Right lobe of liver (tissue), 6 donors: ENCODE measurements around the gene OR52E8. TPM values are rescaled to one million over a fixed set of nuclear protein-coding genes. Genes with fewer than 3 reads are reported as not detected.

ENCODE experiments used
- ATAC-seq, 4 donors: fragments of 200-7000 bp; cut with Tn5 transposase; one replicate each; pipeline ENCODE4 v1.9.1; 2020; ENCODE audit warnings: mild to moderate bottlenecking in 4 of 4, moderate library complexity in 4 of 4
- DNase-seq, 3 donors: peaks; one replicate each; pipeline ENCODE4 v3.0.0-alpha.2; 2020
- H3K27ac ChIP-seq, 3 donors: fragments of 200-600 bp; one replicate each; pipeline ENCODE4 v1.8.0; 2022
- H3K27me3 ChIP-seq, 2 donors: fragments of 200-600 bp; one replicate each; pipeline ENCODE4 v1.8.0; 2022
- H3K36me3 ChIP-seq, 4 donors: fragments of 200-600 bp; sonication (generic) in 1 of 4; one replicate each; pipeline versions ENCODE4 v1.5.1 to v1.8.0; 2017 to 2022; ENCODE audit warnings: control low read depth in 1 of 4
- H3K4me1 ChIP-seq, 4 donors: fragments of 200-600 bp; sonication (generic) in 1 of 4; one replicate each; pipeline versions ENCODE4 v1.5.1 to v1.8.0; 2017 to 2022; ENCODE audit warnings: control low read depth in 1 of 4
- H3K4me3 ChIP-seq, 3 donors: fragments of 200-600 bp; one replicate each; pipeline ENCODE4 v1.8.0; 2022
- H3K9me3 ChIP-seq, 4 donors: fragments of 200-600 bp; sonication (generic) in 1 of 4; one replicate each; pipeline versions ENCODE4 v1.5.1 to v1.8.0; 2017 to 2022; ENCODE audit warnings: control low read depth in 1 of 4
- CTCF ChIP-seq, 4 donors: fragments of 200-600 bp in 3 of 4; fragments of 450-650 bp in 1 of 4; IDR thresholded peaks; one replicate each; pipeline versions ENCODE4 v1.5.1 to v1.8.0; 2016 to 2022; ENCODE audit warnings: antibody characterized with exemption in 4 of 4, mild to moderate bottlenecking in 2 of 4
- POLR2A ChIP-seq: fragments of 450-650 bp; IDR thresholded peaks from one replicate; pipeline ENCODE4 v1.6.1; 2017; ENCODE audit warnings: antibody characterized with exemption, mild to moderate bottlenecking
- WGBS: methylation state at CpG from one replicate; pipeline ENCODE4 v1.1.6; 2018; ENCODE audit warnings: low coverage, low lambda C conversion rate; ENCODE audit not compliant: insufficient coverage; ENCODE audit errors: missing lambda C conversion rate; 5-methylcytosine and 5-hydroxymethylcytosine counted together
- intact Hi-C, 2 donors: fragments of 100-400 bp; cut with DNase I; formaldehyde crosslinking; loops; one replicate each; pipeline versions ENCODE4 v1.11.2 to v1.14.1; 2022
- total RNA-seq, 6 experiments: library from RNA; depleted of rRNA in 2 of 6; stranded (reverse); fragments of >200 nt in 2 of 6; fragmentation: NEBNext Ultra II Directional in 3 of 6; extraction: Animal tissue kit (Norgen Biotek cat#: 25700) in 3 of 6; gene quantifications; one replicate each; pipeline versions ENCODE4 v1.1.0 to v1.2.4, GENCODE V29; 2016 to 2023
- donor health status: DM: no; HTN: yes; CAD: no.
- donor health status: DM: no; HTN: no; CAD: no.
- donor health status: DM: no; HTN: no; CAD: no.
- donor health status: DM: no; HTN: yes; CAD: no.
- donor health status: DM: no; HTN: yes; CAD: no.

The OR52E8 gene
- total RNA-seq, 6 experiments from 2014 or later, result not detected

- TF ChIP-seq CTCF (IDR thresholded peaks at IDR 0.05) (no peak), POLR2A (no peak)
- intact Hi-C loops, result no loop called here
- H3K4me1 ChIP-seq, result peaks cover 0 to 4% (median 0%) of the 10 kb centered on the region in 4 donors
- H3K27ac ChIP-seq, result no peak overlapping the region
- no peaks in the 10 kb centered on the region for H3K36me3 ChIP-seq
- 85% methylated on average over 9 of the region's 10 CpGs for WGBS
- peaks cover 0 to 5% of the 10 kb centered on the region in 2 donors for H3K27me3 ChIP-seq
- H3K9me3 ChIP-seq, result no peaks in the 10 kb centered on the region
- ATAC-seq (no peak), DNase-seq (no peak)
- H3K4me3 ChIP-seq, result no peak overlapping the region
Observed at GRCh38 chr11:5807580-5807979, 49.9 kb downstream of the OR52E8 start.

Other genes starting within 250 kb of the OR52E8 start
- gene TRIM34, start 232.7 kb downstream of the OR52E8 start, total RNA-seq, result 1 to 10 TPM in 5 of 6 experiments, under 1 TPM in 1; 0.93 to 3.3 (median 2.3) TPM
- 10 to 100 TPM; 15.3 to 19.2 (median 18.2) TPM for gene TRIM5, start 172.6 kb downstream of the OR52E8 start, total RNA-seq
- 10 to 100 TPM; 10.0 to 29.1 (median 13.8) TPM for gene TRIM22, start 167.9 kb downstream of the OR52E8 start, total RNA-seq
- gene OR56B1, start 121.2 kb downstream of the OR52E8 start, total RNA-seq, result under 1 TPM in 1 of 6 experiments, not detected in 5; 0.12 TPM
- not detected for gene OR52N4, start 103.4 kb downstream of the OR52E8 start, total RNA-seq
- gene OR52N5, start 74.3 kb downstream of the OR52E8 start, total RNA-seq, result not detected
- gene OR52N1, start 66.4 kb downstream of the OR52E8 start, total RNA-seq, result not detected
- gene OR52N2, start 48.8 kb downstream of the OR52E8 start, total RNA-seq, result not detected
- not detected for gene OR52E6, start 15.8 kb downstream of the OR52E8 start, total RNA-seq
- gene OR52E4, start 22.9 kb upstream of the OR52E8 start, total RNA-seq, result not detected
- not detected for gene OR52E5, start 35.5 kb upstream of the OR52E8 start, total RNA-seq
- not detected for gene OR56A3, start 84.6 kb upstream of the OR52E8 start, total RNA-seq
- not detected for gene OR56A5, start 110.8 kb upstream of the OR52E8 start, total RNA-seq
- gene OR52L1, start 129.3 kb upstream of the OR52E8 start, total RNA-seq, result not detected
- under 1 TPM in 1 of 6 experiments, not detected in 5; 0.04 TPM for gene OR56A4, start 149.3 kb upstream of the OR52E8 start, total RNA-seq
- gene OR56A1, start 173.1 kb upstream of the OR52E8 start, total RNA-seq, result not detected
- gene OR56B4, start 250.0 kb upstream of the OR52E8 start, total RNA-seq, result not detected